ENCODE data around the gene YPEL3.

DNA sequence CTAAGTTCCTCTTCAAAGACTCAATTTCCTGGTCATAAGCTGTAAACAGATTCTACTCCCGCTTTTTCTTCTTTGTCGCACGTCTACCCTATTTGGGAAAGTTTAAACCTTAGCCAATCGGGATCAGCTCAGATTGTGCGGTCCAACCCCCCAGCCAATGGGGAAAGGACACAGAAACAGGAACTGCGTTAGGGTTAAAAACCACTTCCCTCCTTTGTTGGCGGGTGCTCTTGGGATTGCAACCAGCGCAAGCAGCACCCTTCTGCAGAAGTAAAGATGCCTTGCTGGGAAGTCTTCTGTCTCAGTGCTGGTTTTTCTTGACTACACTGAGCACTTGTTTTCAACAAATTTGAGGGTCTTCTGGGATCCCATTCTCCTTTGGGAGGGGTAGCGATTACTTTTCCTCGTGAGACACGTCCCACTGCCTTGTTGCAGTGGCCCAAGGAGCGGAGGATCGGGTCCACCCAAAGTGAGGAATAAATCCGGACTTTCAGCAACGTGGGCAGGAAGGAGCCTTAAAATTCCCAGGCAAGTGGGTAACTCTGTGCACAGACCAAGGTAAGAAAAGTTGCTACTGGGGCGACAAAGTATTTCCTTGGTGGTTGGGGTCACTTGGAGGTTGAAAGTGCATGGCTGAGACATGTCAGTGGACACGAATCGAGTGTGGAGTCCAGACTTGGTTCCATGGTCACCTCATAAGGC lies 1.0 kb upstream of the YPEL3 start:
- TF ChIP-seq, protein P1, sequence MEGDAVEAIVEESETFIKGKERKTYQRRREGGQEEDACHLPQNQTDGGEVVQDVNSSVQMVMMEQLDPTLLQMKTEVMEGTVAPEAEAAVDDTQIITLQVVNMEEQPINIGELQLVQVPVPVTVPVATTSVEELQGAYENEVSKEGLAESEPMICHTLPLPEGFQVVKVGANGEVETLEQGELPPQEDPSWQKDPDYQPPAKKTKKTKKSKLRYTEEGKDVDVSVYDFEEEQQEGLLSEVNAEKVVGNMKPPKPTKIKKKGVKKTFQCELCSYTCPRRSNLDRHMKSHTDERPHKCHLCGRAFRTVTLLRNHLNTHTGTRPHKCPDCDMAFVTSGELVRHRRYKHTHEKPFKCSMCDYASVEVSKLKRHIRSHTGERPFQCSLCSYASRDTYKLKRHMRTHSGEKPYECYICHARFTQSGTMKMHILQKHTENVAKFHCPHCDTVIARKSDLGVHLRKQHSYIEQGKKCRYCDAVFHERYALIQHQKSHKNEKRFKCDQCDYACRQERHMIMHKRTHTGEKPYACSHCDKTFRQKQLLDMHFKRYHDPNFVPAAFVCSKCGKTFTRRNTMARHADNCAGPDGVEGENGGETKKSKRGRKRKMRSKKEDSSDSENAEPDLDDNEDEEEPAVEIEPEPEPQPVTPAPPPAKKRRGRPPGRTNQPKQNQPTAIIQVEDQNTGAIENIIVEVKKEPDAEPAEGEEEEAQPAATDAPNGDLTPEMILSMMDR (IDR thresholded peaks at IDR 0.05; ENCODE audit: low read length), result no peak
- TF ChIP-seq EZH2 (IDR thresholded peaks at IDR 0.05; ENCODE audit: borderline replicate concordance, low read length), result no peak
